Measurements from ENCODE around the gene KIAA0513. TPM values are rescaled to one million over a fixed set of nuclear protein-coding genes. Genes with fewer than 3 reads are reported as not detected.

Gene KIAA0513
- total RNA-seq, 1 donor from 2014 or later, result 6.1 TPM

DNA sequence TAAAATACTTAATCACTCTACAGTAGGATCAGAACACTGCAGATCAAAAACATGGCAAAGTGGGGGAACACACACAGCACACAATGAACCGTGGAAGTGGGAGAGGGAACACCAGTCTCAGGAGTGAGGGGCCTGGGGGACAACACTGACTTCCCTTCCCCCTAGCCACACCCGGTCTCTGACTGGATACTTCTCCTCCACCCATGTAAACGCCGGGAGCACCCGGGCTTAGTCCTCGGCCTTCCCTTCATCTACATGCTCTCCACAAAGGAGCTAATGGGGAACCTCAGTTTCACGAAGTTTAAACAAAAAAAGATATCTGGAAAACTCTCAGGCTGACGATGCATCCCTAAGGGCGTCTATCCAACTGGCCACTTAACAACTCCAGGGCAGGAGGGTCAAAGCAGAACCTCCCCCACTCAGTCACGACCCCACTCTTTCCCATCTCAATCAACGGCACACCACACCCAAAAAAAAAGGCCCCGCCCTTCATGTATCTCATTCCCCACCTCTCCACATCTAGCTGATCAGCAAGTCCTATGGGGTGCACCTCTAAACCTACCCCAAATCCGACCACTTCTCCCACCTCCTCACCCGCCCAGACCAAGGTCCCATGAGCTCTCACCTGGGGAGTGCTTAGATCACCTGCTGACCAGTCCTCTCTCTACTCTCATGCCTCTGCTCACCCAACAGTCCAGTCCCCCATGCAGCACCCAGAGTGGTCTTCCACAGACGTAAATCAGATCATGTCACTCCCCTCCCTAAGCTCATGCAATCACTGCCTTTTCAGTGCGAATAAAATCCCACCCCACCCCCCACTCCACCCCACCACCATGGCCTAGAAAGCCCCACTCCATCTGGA is 23.6 kb upstream of the KIAA0513 start:
- no peak overlapping the region for H3K4me3 ChIP-seq
- no peak overlapping the region for H3K27ac ChIP-seq
- no peak overlapping the region for H3K4me2 ChIP-seq
- no peak for TF ChIP-seq EZH2phosphoT487 (IDR thresholded peaks at IDR 0.05)
- no peak overlapping the region for H3K9ac ChIP-seq
- no peaks in the 10 kb centered on the region for H3K9me3 ChIP-seq (ENCODE audit: low read depth)
- H3K4me3 Mint-ChIP-seq, result no peak overlapping the region
- H3K27me3 ChIP-seq, result no peaks in the 10 kb centered on the region
- peaks cover 12% of the 10 kb centered on the region for H3K36me3 Mint-ChIP-seq
- no peaks in the 10 kb centered on the region for H3K9me3 Mint-ChIP-seq
- peaks cover 74% of the 10 kb centered on the region for H4K20me1 ChIP-seq (ENCODE audit: low read depth)
- peaks cover 16% of the 10 kb centered on the region for H3K4me1 ChIP-seq
- H3F3A ChIP-seq (ENCODE audit: low read depth), result no peaks in the 10 kb centered on the region
- H3K36me3 ChIP-seq, result no peaks in the 10 kb centered on the region
- H3K27me3 Mint-ChIP-seq (ENCODE audit: insufficient read depth, low read depth), result peaks cover 4% of the 10 kb centered on the region
- no peak for DNase-seq (ENCODE audit: low spot score)
- H3K27ac Mint-ChIP-seq, result no peak overlapping the region
- H3K4me1 Mint-ChIP-seq, result peaks cover 29% of the 10 kb centered on the region
- H3K79me2 ChIP-seq (ENCODE audit: low read depth), result peaks cover 100% of the 10 kb centered on the region
- no peak overlapping the region for H2AFZ ChIP-seq (replicated peaks)

DNA sequence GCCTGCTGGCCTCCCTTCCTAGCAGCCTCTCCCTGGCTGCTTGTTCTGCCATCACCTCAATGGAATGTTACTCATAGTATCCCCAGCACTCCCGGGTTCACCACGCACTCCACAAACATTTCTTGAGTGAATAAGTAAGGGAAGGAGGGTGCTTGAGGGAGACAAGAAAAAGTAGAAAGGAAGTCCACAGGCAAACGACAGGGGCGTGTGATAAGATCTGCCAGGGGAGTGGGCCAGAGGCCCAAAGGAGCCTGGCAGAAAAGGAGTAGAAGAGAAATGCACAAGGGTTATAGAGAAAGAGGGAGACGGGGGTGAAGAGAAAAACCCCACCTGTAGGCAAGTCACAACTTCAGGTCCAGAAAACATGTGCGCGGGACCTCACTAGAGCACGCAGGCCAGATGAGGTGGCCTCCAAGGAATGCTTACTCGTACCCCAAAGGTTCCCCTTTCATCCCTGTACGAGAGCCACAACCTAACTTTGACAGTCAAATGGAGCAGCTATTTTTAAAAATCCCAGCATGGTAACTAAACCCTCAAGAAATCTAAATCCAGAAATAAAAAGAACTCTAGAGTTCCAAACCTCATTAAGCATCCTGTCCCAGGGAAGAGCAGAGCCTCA is 22.9 kb upstream of the KIAA0513 start:
- Histone ChIP-seq H3K4me1 (peaks cover 16% of the 10 kb centered on the region), H3K9me3 (ENCODE audit: low read depth) (no peaks in the 10 kb centered on the region), H4K20me1 (ENCODE audit: low read depth) (peaks cover 79% of the 10 kb centered on the region), H3F3A (ENCODE audit: low read depth) (no peaks in the 10 kb centered on the region), H3K27me3 (no peaks in the 10 kb centered on the region), H3K36me3 (no peaks in the 10 kb centered on the region), H3K79me2 (ENCODE audit: low read depth) (peaks cover 100% of the 10 kb centered on the region), H3K27ac (no peak overlapping the region), H3K4me3 (no peak overlapping the region), H3K4me2 (no peak overlapping the region), H2AFZ (replicated peaks) (no peak overlapping the region), H3K9ac (no peak overlapping the region)
- Mint-ChIP-seq H3K27ac (no peak overlapping the region), H3K9me3 (no peaks in the 10 kb centered on the region), H3K4me3 (peak overlapping the region; percentile 59), H3K4me1 (peaks cover 34% of the 10 kb centered on the region), H3K36me3 (peaks cover 8% of the 10 kb centered on the region), H3K27me3 (ENCODE audit: insufficient read depth, low read depth) (peaks cover 4% of the 10 kb centered on the region)
- TF ChIP-seq EZH2 (IDR thresholded peaks at IDR 0.05) (no peak), EZH2phosphoT487 (IDR thresholded peaks at IDR 0.05) (no peak)
- TF ChIP-seq, protein P1, sequence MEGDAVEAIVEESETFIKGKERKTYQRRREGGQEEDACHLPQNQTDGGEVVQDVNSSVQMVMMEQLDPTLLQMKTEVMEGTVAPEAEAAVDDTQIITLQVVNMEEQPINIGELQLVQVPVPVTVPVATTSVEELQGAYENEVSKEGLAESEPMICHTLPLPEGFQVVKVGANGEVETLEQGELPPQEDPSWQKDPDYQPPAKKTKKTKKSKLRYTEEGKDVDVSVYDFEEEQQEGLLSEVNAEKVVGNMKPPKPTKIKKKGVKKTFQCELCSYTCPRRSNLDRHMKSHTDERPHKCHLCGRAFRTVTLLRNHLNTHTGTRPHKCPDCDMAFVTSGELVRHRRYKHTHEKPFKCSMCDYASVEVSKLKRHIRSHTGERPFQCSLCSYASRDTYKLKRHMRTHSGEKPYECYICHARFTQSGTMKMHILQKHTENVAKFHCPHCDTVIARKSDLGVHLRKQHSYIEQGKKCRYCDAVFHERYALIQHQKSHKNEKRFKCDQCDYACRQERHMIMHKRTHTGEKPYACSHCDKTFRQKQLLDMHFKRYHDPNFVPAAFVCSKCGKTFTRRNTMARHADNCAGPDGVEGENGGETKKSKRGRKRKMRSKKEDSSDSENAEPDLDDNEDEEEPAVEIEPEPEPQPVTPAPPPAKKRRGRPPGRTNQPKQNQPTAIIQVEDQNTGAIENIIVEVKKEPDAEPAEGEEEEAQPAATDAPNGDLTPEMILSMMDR (IDR thresholded peaks at IDR 0.05), result no peak
- DNase-seq (ENCODE audit: low spot score), result no peak

DNA sequence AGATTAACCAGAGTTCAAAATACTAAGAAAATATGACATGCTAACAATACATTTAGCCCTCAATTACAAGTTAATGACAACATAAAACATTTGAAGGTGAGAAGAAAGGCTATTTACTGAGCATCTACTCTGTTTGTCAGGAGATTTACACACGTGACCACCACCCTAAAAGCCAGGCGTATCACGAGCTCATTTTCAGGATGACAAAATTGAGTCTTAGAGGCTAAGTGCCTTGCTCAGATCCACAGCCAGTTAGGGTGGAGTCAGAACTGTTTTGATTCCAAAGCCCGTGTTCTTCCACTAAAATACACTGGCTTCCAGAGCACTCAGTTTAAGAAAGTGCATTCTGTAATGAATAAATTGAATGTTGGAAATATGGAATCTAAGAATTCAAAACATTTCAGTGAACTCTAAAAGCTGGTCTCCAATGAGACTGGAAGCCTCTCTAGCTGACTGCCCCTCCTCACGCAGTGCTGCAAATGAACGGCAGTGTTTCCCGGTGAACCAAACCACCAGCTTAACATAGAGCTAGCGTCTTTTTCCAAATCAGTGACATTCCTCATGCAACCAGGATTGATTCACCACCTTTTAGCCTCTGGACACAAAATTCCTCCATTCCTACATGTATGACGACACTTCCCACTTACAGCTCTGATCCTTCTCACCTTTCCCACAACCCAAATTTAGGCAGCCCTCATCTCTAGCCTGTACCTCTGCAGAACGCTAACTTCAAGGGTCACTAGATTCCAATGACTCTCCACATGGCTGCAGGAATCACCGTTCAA is 22.1 kb upstream of the KIAA0513 start:
- Mint-ChIP-seq H3K4me3 (no peak overlapping the region), H3K36me3 (peaks cover 8% of the 10 kb centered on the region), H3K4me1 (peaks cover 40% of the 10 kb centered on the region), H3K27ac (no peak overlapping the region), H3K9me3 (no peaks in the 10 kb centered on the region), H3K27me3 (ENCODE audit: insufficient read depth, low read depth) (peaks cover 3% of the 10 kb centered on the region)
- H3F3A ChIP-seq (ENCODE audit: low read depth), result no peaks in the 10 kb centered on the region
- peaks cover 87% of the 10 kb centered on the region for H4K20me1 ChIP-seq (ENCODE audit: low read depth)
- no peaks in the 10 kb centered on the region for H3K36me3 ChIP-seq
- H3K4me2 ChIP-seq, result no peak overlapping the region
- no peaks in the 10 kb centered on the region for H3K9me3 ChIP-seq (ENCODE audit: low read depth)
- H3K4me3 ChIP-seq, result no peak overlapping the region
- no peak overlapping the region for H2AFZ ChIP-seq (replicated peaks)
- no peaks in the 10 kb centered on the region for H3K27me3 ChIP-seq
- peaks cover 21% of the 10 kb centered on the region for H3K4me1 ChIP-seq
- no peak for DNase-seq (ENCODE audit: low spot score)
- no peak overlapping the region for H3K9ac ChIP-seq
- TF ChIP-seq EZH2 (IDR thresholded peaks at IDR 0.05), result no peak
- TF ChIP-seq, protein P1 (IDR thresholded peaks at IDR 0.05), result no peak
- no peak for TF ChIP-seq EZH2phosphoT487 (IDR thresholded peaks at IDR 0.05)
- H3K27ac ChIP-seq, result no peak overlapping the region
- H3K79me2 ChIP-seq (ENCODE audit: low read depth), result peaks cover 100% of the 10 kb centered on the region

Measured in neural progenitor cell (in vitro differentiated cells).